ENCODE measurements around the gene CCDC91. TPM values are rescaled to one million over a fixed set of nuclear protein-coding genes. Genes with fewer than 3 reads are reported as not detected.
"Not testable (repeated sequence)": the region's sequence is repeated elsewhere in the genome, so short reads cannot be mapped to it uniquely, and the experiment has no call there.

Gene CCDC91
- total RNA-seq, 1 donor: 192 TPM

DNA sequence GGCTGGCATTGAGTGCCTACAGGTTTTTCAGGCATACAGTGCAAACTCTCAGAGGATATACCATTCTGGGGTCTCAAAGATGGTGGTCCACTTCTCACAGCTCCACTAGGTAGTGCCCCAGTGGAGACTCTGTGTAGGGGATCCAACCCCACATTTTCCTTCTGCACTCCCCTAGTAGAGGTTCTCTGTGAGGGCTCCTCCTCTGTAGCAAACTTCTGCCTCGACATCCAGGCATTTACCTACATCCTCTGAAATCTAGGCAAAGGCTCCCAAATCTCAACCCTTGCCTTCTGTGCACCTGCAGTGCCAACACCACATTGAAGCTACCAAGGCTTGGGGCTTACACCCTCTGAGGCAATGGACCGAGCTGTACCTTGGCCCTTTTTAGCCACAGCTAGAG, 179.2 kb downstream of the CCDC91 start:
- no peak overlapping the region for H3K4me3 ChIP-seq (ENCODE audit: low read length)
- peaks cover 53% of the 10 kb centered on the region for H3K9me3 ChIP-seq (ENCODE audit: low read depth, low read length)
- H3K4me1 ChIP-seq (ENCODE audit: insufficient read depth, low read length): no peaks in the 10 kb centered on the region
- no peaks in the 10 kb centered on the region for H3K27me3 ChIP-seq (ENCODE audit: insufficient read depth, low read length)

DNA sequence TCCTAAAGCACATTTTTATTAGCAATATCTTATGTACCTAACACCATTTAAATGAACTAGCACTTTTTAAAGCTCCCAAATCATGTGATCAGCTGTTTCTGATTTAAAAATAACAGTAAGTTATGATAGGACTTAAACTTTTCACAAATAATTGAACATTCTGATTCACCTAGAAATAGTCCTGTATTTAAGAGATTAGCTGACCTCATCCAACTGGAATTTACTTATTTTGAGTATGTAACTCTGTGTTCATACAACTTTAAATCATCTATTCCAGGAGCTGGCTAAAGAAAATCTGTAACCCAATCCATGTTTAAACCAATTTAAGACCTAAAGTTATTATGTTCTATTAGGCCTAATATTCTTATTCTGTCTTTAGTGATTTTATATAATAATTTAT, 184.3 kb downstream of the CCDC91 start:
- H3K4me3 ChIP-seq (ENCODE audit: low read length): no peak overlapping the region

GRCh38 chr12:28378736-28379135, 188.5 kb downstream of the CCDC91 start:
- no peaks in the 10 kb centered on the region for H3K27me3 ChIP-seq (ENCODE audit: insufficient read depth, low read length)
- no peaks in the 10 kb centered on the region for H3K9me3 ChIP-seq (ENCODE audit: low read depth, low read length)
- H3K4me3 ChIP-seq (ENCODE audit: low read length): no peak overlapping the region
- no peaks in the 10 kb centered on the region for H3K4me1 ChIP-seq (ENCODE audit: insufficient read depth, low read length)

More for the DNA sequence above, 184.3 kb downstream of the CCDC91 start:
- peaks cover 22% of the 10 kb centered on the region for H3K9me3 ChIP-seq (ENCODE audit: low read depth, low read length)
- H3K27me3 ChIP-seq (ENCODE audit: insufficient read depth, low read length): no peaks in the 10 kb centered on the region
- no peaks in the 10 kb centered on the region for H3K4me1 ChIP-seq (ENCODE audit: insufficient read depth, low read length)

DNA sequence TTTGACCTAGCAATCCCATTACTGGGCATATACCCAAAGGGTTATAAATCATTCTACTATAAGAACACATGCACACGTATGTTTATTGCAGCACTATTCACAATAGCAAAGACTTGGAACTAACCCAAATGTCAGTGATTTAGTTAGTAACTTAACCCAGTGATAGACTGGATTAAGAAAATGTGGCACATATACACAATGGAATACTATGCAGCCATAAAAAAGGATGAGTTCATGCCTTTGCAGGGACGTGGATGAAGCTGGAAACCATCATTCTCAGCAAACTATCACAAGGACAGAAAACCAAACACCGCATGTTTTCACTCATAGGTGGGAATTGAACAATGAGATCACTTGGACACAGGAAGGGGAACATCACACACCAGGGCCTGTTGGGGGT, 189.5 kb downstream of the CCDC91 start:
- not testable (repeated sequence) for H3K27me3 ChIP-seq (ENCODE audit: insufficient read depth, low read length); H3K9me3 ChIP-seq (ENCODE audit: low read depth, low read length); H3K4me1 ChIP-seq (ENCODE audit: insufficient read depth, low read length); H3K4me3 ChIP-seq (ENCODE audit: low read length)

DNA sequence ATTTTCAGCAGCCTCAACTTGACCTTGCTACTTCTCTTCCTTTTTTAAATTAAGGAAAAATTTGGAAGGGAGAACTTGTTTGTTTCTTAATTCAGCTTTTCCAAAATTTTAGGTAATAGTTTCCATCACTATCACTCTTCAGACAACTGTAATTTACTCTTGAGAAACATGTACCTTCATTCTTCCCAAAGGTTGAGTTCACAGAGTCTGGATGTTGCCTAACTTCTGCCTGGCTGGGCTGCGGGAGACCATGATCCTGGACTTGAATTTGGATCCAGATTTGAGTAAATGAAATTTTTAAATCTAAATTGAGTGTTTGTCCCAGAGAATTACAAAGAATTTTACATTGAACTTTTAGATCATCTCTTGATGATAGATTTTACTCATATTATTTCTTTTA, 193.1 kb downstream of the CCDC91 start:
- Histone ChIP-seq H3K4me1 (ENCODE audit: insufficient read depth, low read length) (no peaks in the 10 kb centered on the region), H3K9me3 (ENCODE audit: low read depth, low read length) (no peaks in the 10 kb centered on the region), H3K4me3 (ENCODE audit: low read length) (no peak overlapping the region), H3K27me3 (ENCODE audit: insufficient read depth, low read length) (no peaks in the 10 kb centered on the region)

- Histone ChIP-seq H3K4me1 (ENCODE audit: insufficient read depth, low read length) (no peaks in the 10 kb centered on the region), H3K9me3 (ENCODE audit: low read depth, low read length) (no peaks in the 10 kb centered on the region), H3K4me3 (ENCODE audit: low read length) (no peak overlapping the region)
These were observed 198.6 kb downstream of the CCDC91 start for GRCh38 chr12:28388879-28389278.

GRCh38 chr12:28390206-28390605, 199.9 kb downstream of the CCDC91 start:
- H3K4me3 ChIP-seq (ENCODE audit: low read length): no peak overlapping the region
- H3K4me1 ChIP-seq (ENCODE audit: insufficient read depth, low read length): no peaks in the 10 kb centered on the region
- H3K27me3 ChIP-seq (ENCODE audit: insufficient read depth, low read length): no peaks in the 10 kb centered on the region
- H3K9me3 ChIP-seq (ENCODE audit: low read depth, low read length): no peaks in the 10 kb centered on the region

More at GRCh38 chr12:28388879-28389278, 198.6 kb downstream of the CCDC91 start:
- no peaks in the 10 kb centered on the region for H3K27me3 ChIP-seq (ENCODE audit: insufficient read depth, low read length)

- Histone ChIP-seq H3K4me1 (ENCODE audit: insufficient read depth, low read length) (no peaks in the 10 kb centered on the region), H3K4me3 (ENCODE audit: low read length) (no peak overlapping the region), H3K27me3 (ENCODE audit: insufficient read depth, low read length) (no peaks in the 10 kb centered on the region), H3K9me3 (ENCODE audit: low read depth, low read length) (no peaks in the 10 kb centered on the region)
These were observed 200.6 kb downstream of the CCDC91 start for GRCh38 chr12:28390761-28391385.

- H3K4me3 ChIP-seq (ENCODE audit: low read length): no peak overlapping the region
- no peaks in the 10 kb centered on the region for H3K27me3 ChIP-seq (ENCODE audit: insufficient read depth, low read length)
- no peaks in the 10 kb centered on the region for H3K9me3 ChIP-seq (ENCODE audit: low read depth, low read length)
- H3K4me1 ChIP-seq (ENCODE audit: insufficient read depth, low read length): no peaks in the 10 kb centered on the region
These were observed 219.6 kb downstream of the CCDC91 start for GRCh38 chr12:28409892-28410291.

GRCh38 chr12:28413460-28414109, 223.3 kb downstream of the CCDC91 start:
- H3K4me1 ChIP-seq (ENCODE audit: insufficient read depth, low read length): no peaks in the 10 kb centered on the region
- no peaks in the 10 kb centered on the region for H3K27me3 ChIP-seq (ENCODE audit: insufficient read depth, low read length)
- no peak overlapping the region for H3K4me3 ChIP-seq (ENCODE audit: low read length)
- no peaks in the 10 kb centered on the region for H3K9me3 ChIP-seq (ENCODE audit: low read depth, low read length)

DNA sequence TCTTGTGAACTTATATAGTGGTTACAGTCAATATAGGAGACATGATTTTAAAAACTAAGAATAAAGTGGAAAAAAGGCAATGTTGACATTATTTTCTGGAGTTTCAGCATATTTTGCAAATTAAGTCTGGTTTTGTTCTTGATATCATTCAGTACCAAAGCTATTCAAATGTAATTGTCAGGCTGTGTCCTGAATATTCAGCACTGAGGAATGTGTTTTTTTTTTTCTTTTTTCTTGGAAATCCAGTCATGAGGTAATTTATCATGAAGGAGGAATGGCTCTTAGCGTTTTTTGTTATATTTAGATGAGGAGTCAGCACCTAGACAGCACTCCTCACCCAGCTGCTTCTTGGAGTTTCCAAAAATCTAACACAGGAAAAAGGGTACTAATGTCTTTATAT, 225.5 kb downstream of the CCDC91 start:
- Histone ChIP-seq H3K9me3 (ENCODE audit: low read depth, low read length) (no peaks in the 10 kb centered on the region), H3K27me3 (ENCODE audit: insufficient read depth, low read length) (no peaks in the 10 kb centered on the region), H3K4me3 (ENCODE audit: low read length) (no peak overlapping the region), H3K4me1 (ENCODE audit: insufficient read depth, low read length) (no peaks in the 10 kb centered on the region)

GRCh38 chr12:28421374-28421773, 231.1 kb downstream of the CCDC91 start:
- Histone ChIP-seq H3K4me1 (ENCODE audit: insufficient read depth, low read length) (no peaks in the 10 kb centered on the region), H3K27me3 (ENCODE audit: insufficient read depth, low read length) (no peaks in the 10 kb centered on the region), H3K4me3 (ENCODE audit: low read length) (no peak overlapping the region), H3K9me3 (ENCODE audit: low read depth, low read length) (no peaks in the 10 kb centered on the region)

- Histone ChIP-seq H3K9me3 (ENCODE audit: low read depth, low read length) (no peaks in the 10 kb centered on the region), H3K4me3 (ENCODE audit: low read length) (no peak overlapping the region), H3K27me3 (ENCODE audit: insufficient read depth, low read length) (no peaks in the 10 kb centered on the region), H3K4me1 (ENCODE audit: insufficient read depth, low read length) (no peaks in the 10 kb centered on the region)
These were observed 234.7 kb downstream of the CCDC91 start for GRCh38 chr12:28424965-28425364.

- Histone ChIP-seq H3K4me3 (ENCODE audit: low read length) (no peak overlapping the region), H3K27me3 (ENCODE audit: insufficient read depth, low read length) (no peaks in the 10 kb centered on the region), H3K9me3 (ENCODE audit: low read depth, low read length) (no peaks in the 10 kb centered on the region), H3K4me1 (ENCODE audit: insufficient read depth, low read length) (no peaks in the 10 kb centered on the region)
These were observed 235.3 kb downstream of the CCDC91 start for GRCh38 chr12:28425526-28425925.

GRCh38 chr12:28427046-28427445, 236.8 kb downstream of the CCDC91 start:
- no peaks in the 10 kb centered on the region for H3K4me1 ChIP-seq (ENCODE audit: insufficient read depth, low read length)
- no peaks in the 10 kb centered on the region for H3K9me3 ChIP-seq (ENCODE audit: low read depth, low read length)
- H3K4me3 ChIP-seq (ENCODE audit: low read length): no peak overlapping the region
- H3K27me3 ChIP-seq (ENCODE audit: insufficient read depth, low read length): no peaks in the 10 kb centered on the region

- no peak overlapping the region for H3K4me3 ChIP-seq (ENCODE audit: low read length)
- no peaks in the 10 kb centered on the region for H3K27me3 ChIP-seq (ENCODE audit: insufficient read depth, low read length)
These were observed 249.9 kb downstream of the CCDC91 start for GRCh38 chr12:28440081-28440608.

More at GRCh38 chr12:28440081-28440608, 249.9 kb downstream of the CCDC91 start:
- no peaks in the 10 kb centered on the region for H3K4me1 ChIP-seq (ENCODE audit: insufficient read depth, low read length)
- H3K9me3 ChIP-seq (ENCODE audit: low read depth, low read length): no peaks in the 10 kb centered on the region

All from mononuclear cell (primary cell).